ENCODE data around the gene VWA2. TPM values are rescaled to one million over a fixed set of nuclear protein-coding genes. Genes with fewer than 3 reads are reported as not detected.

The VWA2 gene, protein sequence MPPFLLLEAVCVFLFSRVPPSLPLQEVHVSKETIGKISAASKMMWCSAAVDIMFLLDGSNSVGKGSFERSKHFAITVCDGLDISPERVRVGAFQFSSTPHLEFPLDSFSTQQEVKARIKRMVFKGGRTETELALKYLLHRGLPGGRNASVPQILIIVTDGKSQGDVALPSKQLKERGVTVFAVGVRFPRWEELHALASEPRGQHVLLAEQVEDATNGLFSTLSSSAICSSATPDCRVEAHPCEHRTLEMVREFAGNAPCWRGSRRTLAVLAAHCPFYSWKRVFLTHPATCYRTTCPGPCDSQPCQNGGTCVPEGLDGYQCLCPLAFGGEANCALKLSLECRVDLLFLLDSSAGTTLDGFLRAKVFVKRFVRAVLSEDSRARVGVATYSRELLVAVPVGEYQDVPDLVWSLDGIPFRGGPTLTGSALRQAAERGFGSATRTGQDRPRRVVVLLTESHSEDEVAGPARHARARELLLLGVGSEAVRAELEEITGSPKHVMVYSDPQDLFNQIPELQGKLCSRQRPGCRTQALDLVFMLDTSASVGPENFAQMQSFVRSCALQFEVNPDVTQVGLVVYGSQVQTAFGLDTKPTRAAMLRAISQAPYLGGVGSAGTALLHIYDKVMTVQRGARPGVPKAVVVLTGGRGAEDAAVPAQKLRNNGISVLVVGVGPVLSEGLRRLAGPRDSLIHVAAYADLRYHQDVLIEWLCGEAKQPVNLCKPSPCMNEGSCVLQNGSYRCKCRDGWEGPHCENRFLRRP
- total RNA-seq = 0.86 and 0.95 TPM in 2 replicates

DNA sequence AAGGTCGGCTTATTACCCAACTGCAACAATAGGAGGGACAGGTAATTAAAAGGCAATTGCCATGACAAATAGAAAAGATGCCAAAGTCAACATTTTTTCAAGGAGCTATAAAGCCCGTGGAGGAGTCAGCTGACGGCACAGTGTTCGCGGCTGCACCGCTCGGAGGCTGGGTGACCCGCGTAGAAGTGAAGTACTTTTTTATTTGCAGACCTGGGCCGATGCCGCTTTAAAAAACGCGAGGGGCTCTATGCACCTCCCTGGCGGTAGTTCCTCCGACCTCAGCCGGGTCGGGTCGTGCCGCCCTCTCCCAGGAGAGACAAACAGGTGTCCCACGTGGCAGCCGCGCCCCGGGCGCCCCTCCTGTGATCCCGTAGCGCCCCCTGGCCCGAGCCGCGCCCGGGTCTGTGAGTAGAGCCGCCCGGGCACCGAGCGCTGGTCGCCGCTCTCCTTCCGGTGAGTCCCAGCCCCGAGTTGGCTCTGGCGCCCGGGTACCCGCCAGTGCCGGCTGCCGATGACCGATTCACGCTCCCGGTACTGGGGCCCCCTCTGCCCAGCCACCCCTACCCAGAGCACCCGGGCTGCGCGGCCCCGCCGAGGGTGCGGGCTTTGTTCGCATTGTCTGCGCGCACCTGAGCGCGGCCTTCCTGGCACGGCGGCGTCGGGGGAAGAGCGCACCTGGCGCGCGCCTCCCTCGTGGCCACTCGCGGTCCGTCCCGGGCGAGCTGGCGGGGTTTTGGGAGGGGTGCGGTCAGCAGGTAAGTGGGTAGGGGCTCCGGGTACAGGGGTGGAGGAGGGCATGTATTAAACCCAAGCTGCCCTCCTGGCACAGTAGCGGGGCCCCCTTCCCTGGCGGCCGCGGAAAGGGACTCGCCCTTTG is at the start of gene VWA2:
Gene VWA2 (plus strand): TSS at position 138 of the 877 bp plus-strand sequence. CDS start 9,460 bp downstream, outside the sequence.

Other genes starting within 250 kb of the VWA2 start
- not detected in 2 replicates for gene ADRB1, start 195.4 kb upstream of the VWA2 start, total RNA-seq
- gene CCDC186, start 65.1 kb upstream of the VWA2 start, total RNA-seq = 11.7 and 23.5 TPM in 2 replicates
- gene TDRD1, start 59.9 kb upstream of the VWA2 start, total RNA-seq = 0.16 TPM in 1 of 2 replicates, not detected in the other
- 0.16 and 0.26 TPM in 2 replicates for gene AFAP1L2, start 165.2 kb downstream of the VWA2 start, total RNA-seq